ENCODE measurements around the gene CHD1L.

GRCh38 chr1:147236448-147236847 is 6.0 kb upstream of the CHD1L start:
- TF ChIP-seq CTCF (IDR thresholded peaks at IDR 0.05; ENCODE audit: low read length) = no peak
- no peak for TF ChIP-seq EZH2 (IDR thresholded peaks at IDR 0.05; ENCODE audit: borderline replicate concordance, low read length)

Measured in OCI-LY1 (cell line).